ENCODE data around the gene EED.
"Not testable (repeated sequence)": the region's sequence is repeated elsewhere in the genome, so short reads cannot be mapped to it uniquely, and the experiment has no call there.

Gene EED

DNA sequence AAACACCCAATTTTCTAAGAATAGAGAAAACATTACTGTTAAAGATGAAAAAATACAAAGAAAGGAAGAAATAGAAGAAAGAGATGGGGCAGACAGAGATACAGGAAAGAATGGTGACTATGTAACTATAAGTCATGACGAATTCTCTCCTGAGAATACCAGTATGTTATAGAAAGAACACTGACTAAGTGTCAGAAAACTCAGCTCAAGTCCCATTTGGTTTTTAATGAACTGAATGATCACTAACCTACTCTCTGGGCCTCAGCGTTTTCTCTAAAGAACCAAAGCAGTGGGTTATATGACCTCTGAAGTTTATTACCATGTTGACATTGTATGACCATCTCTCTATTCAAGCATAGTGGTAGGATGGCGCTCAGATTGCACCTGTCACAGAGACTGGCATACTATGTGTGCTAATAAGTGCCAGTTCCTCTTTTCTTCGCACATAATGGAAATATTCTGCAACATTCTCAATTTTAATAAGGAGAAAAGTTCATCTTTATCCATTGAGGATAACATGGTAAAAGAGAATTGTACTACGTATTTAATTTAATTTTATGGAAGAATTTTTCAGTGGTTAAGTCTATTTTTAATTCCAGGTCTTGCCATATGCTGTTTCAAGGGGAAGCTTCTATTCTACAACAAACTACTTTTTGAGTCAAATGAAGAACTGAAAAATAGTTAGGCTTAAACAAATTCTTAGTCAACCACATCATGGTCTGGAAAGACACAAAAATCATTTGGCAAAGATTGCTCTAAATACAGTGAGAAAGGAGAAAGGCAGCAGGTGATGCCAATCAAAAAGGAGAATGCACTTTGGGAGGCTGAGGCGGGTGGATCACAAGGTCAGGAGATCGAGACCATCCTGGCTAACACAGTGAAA lies 25.0 kb upstream of the EED start:
- DNase-seq = no peak

DNA sequence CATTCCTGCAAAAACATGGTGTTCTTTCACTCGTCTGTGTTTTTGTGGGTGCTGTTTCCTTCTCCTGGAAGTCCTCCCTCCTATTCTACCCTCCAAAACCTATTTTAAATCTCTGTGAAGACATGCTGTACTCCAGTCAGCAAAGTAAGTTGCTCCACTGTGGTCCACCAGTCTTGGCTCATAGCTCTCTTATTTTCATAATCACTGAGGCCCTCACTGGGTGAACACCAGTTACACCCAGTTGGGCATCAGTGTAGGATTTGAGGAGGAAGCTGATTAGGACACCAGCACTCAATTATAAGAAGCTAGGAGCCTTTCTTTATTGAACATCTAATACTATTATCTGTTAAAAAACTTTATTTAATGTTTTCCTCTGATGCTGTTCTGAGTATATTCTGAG lies 23.9 kb upstream of the EED start:
- DNase-seq = no peak

DNA sequence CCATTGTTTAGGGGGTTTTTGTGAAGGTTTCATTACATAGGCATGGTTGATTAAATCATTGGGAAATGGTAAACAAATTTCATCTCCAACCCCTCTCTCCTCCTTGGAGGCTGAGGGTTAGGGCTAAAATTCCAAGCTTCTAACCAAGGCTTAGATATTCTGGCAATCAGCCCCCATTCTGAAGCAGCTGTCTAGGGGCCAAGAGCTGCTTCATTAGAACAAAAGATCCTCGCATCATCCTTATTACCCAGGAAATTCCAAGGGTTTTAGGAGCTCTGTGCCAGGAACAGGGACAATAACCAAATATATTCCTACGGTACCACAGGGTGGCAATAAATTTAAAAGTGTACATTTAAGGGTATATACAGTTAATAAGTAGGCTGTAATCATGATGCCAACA lies 22.5 kb upstream of the EED start:
- no peak for DNase-seq

DNA sequence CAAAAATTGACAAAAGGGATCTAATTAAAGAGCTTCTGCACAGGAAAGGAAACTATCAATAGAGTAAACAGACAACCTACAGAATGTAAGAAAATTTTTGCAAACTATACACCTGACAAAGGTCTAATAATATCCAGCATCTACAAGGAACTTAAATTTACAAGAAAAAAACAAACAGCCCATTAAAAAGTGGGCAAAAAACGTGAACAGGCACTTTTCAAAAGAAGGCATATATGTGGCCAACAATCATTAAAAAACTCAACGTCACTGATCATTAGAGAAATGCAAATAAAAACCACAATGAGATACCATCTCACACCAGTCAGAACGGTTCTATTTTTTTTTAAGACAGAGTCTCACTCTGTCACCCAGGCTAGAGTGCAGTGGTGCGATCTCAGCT lies 20.0 kb upstream of the EED start:
- not testable (repeated sequence) for DNase-seq

DNA sequence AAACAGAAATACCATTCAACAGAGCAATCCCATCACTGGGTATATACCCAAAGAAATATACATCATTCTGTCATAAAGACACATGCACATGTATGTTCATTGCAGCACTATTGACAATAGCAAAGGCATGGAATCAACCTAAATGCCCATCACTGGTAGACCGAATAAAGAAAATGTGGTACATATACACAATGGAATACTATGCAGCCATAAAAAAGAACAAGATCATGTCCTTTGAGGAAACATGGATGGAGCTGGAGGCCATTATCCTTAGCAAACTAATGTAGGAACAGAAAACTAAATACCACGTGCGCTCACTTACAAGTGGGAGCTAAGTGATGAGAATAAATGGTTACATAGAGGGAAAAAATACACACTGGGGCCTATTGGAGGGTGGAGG lies 19.2 kb upstream of the EED start:
- not testable (repeated sequence) for DNase-seq

DNA sequence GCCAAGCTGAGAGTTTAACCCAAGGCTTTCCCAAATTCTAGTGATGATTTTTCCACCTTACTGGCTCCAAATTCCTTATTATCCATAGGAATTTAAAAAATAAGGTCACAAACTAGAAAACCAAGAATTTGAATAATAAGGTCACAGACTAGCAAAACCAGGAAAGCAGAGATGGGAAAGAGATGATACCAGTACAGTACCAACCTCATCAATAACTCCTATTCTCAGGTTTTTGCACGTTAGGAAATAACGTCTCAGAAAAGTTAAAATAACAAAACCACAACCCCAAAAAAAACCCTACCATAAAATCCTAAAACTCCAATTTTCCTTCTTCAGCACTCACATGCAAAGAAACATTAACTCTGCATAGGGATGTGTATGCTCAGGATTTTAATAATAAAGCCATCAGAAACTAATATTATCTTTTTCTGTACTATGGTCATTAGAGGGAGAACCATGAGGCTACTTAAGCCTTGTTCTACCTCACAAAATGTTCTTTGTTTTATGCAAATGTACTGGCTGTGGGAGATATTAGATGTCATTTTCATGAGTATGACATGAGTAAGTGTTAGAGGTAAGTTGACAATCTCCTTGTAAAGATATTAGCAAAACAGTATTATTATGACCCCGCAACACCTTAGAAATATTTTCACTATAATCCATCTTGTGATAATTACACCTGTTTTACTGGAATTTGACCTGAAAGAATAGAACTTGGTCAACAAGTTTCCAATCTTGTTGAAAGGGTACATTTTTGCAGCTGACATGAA lies 16.1 kb upstream of the EED start:
- DNase-seq = no peak

DNA sequence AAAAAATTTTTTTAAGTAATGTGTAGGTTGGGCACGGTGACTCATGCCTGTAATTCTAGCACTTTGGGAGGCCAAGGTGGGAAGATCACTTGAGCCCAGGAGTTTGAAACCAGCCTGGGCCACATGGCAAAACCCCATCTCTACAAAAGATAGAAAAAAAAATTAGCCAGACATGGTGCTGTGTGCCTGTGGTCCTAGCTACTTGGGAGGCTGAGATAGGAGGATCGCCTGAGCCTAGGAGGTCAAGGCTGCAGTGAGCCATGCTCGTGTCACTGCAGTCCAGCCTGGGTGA lies 15.6 kb upstream of the EED start:
- not testable (repeated sequence) for DNase-seq

DNA sequence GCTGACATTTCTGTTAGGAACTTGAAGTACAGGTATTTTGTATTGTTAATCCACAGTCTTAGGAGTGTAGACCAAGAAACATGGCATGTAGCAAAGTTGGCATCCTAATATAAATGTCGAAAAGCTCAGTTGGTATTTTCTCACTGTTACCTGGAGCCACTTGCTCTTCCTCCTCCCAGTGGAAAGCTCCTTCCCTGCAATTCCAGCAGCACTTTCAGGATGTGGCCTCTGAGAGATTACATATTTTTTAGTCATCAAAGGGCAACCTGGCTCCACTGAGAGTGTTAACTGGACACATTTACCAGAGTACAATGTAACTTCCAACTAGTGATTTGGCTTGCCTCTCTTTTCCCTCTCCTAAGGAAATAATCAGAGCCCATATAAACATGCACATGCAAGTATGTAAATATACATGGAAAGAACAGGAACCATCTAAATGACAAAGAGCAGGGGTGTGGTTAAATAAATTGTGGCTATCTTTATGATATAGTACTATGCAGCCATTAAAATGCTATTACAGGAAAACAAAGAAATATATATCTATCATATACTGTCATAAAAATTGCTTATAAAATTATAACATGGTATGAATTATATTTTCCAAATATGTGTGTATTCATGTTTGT lies 14.3 kb upstream of the EED start:
- DNase-seq = no peak

DNA sequence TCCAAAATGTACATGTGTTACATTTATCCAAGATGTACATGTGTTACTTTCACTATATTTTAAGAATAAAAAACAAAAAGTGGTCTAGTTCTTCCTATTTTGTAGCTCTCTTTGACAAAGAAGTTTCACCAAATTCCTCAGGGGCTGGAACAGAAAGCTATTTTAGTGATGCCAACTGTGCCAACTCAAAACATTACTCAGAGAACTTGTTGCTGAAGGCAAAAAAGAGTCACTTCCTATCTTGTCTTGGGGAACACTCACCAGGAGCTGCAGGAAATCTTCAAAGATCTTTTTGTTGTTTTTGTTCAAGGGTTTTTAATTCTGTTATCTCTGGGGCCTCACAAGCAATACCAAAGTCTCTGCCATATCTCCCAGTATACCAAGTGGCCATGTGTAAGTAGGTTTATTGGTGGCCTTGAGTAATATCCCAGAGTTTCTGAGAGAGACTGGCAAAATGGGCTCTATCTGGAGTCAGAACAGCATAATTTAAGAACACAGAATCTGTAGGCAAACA lies 13.6 kb upstream of the EED start:
- peak; percentile 67 for DNase-seq

DNA sequence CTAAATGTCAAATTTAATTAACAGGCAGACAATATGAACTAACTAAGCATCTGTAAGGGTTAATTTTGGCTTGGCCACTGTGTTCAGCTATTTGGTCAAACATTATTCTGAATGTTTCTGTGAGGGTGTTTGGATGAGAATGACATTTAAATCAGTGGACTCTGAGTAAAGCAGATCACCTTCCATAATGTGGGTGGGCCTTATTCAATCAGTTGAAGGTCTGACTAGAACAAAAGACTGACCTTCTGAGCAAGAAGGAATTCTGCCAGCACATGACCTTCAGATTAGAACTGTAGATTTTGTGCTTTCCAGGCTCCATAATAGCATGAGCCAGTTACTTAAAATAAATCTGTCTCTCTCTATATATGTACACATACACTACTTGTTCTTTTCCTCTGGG lies 12.0 kb upstream of the EED start:
- DNase-seq = no peak

DNA sequence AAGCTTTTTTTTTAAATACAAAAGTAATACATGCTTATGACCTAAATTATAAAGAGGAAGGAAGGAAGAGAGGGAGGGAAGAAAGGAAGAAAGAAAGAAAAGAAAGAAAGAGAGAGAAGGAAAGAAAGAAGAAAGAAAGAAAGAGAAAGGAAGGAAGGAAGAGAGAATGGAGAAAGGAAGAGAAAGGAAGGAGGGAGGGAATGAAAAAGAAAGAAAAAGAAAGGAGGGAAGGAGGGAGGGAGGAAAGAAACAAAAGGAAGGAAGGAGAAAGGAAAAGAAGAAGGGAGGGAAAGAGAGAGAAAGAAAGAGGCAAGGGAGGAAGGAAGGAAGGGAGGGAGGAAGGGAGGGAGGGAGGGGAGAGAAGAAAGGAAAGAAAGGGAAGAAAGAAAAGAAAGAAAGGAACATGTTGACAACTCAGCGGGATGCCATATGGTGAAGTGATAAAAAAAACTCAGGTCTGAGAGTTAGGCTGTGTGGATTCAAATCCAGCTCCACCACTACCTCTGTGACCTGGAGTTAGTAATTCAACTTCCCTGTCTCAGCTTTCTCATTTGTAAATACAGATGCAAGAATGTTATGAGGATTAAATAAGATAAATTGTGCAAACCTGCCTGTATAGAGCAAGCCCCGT lies 9.6 kb upstream of the EED start:
- DNase-seq = no peak

DNA sequence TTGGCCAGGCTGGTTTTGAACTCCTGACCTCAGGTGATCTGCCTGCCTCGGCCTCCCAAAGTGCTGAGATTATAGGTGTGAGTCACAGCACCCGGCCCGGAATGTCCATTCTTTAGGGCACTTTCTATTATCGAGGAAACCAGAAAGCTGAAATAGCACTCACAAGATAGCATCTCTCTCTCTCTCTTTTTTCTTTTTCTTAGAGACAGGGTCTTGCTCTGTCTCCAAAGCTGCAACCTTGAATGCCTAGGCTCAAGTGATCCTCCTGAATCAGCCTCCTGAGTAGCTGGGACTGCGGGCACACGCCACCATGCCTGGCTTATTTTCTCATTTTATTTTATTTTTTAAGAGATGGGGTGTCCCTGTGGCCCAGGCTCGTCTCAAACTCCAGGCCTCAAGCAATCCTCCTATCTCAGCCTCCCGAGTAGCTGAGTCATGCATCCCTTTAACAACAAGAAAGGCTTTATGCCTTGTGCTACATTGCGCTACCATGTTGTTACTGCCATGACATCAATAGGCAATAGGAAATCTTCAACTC lies 7.2 kb upstream of the EED start:
- DNase-seq = no peak

DNA sequence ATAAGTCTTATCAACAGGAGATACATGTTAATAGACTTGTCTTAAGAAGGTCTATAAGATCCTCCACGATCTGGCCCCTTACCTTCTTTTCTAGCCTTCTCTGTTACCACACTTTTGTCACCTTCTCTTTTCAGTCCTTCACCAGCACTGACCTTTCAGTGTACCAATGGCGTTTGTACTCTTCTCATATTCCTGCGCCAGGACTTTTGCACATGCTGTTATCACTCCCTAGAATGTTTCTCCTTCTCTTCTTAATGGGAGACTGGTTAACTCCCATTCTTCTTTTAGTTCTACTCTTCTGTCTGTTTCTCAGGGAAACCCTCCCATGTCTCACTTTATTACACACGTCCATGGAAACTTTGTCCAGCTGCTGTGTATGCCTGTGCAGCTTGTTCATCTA lies 4.4 kb upstream of the EED start:
- DNase-seq = no peak

DNA sequence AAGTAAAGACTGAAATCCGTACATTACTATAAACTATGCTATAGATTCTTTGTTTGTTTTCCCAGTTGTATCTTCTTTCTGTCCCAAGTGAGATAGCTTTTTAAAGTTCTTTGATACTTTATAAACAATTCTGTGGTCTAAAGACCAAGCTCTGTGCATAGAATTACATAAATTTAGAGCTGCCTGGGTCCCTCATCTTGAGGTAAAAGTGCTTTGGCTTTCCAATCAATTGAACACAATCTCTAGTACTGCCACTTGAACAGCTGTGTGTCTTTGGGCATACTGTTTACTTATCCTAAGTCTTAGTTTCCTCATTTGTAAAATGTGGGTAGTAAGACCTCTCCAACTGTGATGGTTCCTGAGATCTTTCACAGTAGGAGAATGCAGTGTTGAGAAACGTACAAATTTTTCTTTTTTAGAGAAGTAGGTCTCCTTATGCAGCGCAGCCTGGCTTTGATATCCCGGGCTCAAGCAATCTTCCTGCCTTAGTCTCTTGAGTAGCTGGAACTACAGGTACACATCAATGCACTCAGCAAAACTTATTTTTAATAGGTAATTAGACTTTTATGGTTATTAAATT lies 2.5 kb upstream of the EED start:
- DNase-seq = peak; percentile 15

DNA sequence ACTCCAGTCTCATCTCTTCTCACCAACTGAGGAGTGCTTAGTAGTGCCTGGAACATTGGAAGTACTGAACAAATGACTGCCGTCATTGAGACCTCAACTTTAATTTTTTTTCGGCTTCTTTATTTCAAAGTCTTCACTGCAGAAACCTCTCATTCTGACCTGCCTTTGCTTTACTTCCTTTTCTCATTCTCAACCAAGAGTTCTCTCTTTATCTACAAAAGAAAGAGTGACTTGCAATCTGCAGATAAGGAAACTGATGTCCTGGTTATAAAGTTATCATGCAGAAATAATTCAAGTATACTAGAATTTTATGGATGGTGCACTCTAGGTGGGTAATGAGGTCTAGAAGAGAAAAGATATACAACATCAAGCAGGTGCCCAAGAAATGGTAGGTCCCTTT lies 1.2 kb upstream of the EED start:
- DNase-seq = no peak

DNA sequence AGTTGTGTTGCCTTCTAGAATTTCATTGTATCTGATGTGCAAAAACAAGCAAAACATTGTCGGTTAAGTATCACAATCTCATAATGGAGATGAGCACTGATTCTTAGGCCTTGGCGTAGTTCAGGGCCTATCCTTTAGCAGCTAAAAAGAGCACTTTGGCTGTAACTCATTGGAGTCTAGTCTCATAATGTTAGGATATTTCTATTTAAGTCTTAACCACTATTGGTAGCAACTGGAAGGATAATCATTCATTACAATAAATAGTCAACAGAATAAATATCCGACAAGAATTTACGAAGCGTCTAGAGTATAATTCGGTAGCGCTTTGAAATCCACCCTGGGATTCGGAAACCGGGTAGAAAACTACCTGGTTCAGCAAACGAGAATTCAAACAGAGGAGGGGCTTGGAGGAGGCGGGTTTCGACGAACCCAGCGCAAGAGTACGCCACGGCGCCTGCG lies 461 bp upstream of the EED start:
- peak; percentile 93 for DNase-seq

DNA sequence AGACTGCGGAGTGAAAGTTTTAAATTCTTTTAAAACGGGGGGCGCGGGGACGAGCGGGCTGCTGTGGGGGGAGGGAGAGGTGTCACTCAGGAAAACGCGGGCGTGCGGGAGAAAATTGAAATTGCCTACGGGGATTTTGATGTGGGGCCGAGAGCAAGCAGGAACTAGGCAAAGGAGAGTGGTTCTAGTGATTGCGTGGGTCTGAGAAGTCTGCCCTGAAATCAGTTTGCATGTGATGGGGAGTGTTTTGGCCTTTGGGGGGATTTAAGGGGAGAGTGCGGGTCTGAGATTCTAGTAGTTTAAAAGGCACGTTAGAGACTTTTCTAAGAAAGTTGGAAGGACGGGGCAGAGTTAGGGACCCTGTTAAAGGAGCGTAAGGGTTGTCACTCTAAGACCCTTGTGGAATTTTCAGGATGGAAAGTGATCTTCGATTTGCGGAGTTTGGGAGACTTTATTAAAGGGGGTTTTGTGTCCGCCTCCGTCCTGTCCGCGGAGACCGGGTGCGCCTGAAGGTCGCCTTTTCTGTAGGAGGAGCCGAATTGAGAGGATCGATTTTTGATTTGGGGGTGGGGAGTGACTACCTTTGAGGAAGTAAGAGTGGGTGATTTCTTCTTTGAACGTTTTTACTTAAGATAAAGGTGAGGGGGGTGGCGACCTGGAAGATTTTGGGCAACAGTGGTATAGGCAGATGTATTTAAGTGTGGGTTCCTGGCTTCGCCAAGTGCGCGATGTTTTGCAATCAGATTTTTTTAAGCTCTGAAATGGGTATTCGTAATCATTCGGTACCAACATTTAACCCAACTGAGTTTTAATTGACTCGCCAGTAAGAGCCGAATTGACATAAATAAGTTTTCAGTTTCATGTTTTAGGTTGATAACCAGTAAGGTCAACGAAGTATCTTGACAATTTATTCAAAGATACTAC lies 1.1 kb downstream of the EED start:
- DNase-seq = peak; percentile 24

DNA sequence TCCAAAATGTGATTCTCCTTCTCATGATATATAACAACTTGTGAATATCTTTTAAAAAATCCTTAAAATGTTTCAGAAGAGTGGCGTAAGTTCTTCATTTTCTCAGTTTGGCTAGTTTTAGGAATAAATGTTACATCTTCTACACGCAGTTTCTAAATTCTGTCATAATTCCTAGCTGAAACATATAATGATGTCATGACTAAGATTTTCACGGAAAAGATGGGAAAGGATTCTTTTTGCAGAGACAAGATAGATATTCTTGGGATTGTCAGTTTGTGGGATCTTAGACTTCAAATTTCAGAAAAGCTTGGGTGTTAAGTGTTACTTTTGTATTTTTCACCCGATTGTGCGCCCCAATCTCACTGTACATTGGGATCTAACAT lies 1.7 kb downstream of the EED start:
- peak; percentile 9 for DNase-seq

DNA sequence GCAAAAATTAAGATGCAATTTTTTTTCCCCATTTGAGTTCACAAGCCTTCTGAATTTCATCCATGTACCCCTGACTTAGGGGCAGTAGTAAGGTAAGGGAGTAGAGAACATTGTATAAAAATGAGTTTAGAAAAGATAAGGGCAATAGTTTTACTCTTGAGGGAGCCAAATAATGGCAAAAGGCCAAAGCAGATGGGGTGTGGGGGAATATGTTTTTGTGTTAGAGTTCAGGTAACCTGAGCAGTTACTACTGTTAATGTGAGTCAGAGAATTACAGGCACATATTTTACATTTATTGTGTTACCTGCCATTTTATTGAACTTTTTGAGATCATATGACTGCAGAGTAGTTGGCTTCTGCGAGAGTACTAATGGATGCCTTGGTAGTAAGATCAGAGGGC lies 3.1 kb downstream of the EED start:
- no peak for DNase-seq

DNA sequence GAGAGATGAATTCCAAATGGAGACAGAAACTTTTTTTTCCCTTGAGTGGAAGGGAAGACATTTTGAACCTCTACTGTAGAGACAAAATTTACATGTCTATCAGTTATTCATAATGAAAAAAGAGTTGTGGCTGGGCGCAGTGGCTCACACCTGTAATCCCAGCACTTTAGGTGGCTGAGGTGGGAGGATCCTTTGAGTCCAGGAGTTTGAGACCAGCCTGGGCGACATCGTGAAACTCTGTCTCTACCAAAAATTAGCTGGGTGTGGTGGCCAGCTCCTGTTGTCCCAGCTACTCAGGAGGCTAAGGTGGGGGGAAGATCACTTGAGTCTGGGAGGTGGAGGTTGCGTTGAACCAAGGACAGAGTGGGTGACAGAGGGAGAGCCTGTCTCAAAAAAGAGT lies 4.1 kb downstream of the EED start:
- no peak for DNase-seq

DNA sequence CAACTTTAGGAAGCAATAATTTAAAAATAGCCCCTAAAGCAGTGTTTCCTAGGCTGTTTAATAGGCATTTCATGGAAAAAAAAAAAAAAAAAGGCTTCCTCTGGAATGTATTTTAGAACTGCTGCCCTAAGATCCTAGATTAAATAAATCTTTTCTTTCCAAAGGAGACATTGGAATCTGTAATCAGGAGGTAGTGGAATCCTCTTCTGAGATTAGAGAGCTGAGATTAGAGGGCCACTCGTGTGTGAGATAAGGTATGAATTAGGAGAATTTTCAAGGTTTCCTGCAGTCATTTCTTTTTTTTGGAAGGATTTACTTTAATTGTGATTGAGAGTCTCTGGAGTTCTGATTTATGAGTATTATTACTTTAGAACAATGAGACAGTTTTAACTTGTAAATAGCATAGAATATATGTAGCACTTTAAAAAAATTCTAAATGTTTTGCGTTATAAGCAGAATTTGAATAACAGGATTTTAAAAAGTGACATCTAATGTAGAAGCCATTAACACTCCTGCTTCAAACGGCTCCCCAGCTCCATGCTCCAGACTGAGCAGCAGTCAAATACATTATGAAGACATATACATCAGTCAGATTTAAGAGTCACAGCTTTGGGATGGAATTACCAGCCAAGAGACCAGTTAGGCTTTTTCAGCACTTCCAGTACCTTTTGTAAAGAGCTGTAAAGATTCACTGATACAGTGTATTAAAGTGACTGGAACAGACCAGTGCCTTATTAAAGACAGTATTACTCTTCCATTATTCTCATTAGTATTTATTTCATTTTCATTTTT lies 5.0 kb downstream of the EED start:
- no peak for DNase-seq
